Uterus (tissue), 4 donors: ENCODE measurements around the gene FOXJ1. TPM values are rescaled to one million over a fixed set of nuclear protein-coding genes. Genes with fewer than 3 reads are reported as not detected.

Experiments used
- DNase-seq, 2 donors: peaks; one replicate each; pipeline ENCODE4 v3.0.0-alpha.2; 2019 to 2020
- H3K27ac ChIP-seq, 2 donors: fragments of 200-600 bp; sonication (generic); 1 replicate in 1 of 2; 2 replicates in 1 of 2; pipeline ENCODE4 v1.5.1; 2016 to 2018
- H3K27me3 ChIP-seq, 2 donors: fragments of 200-600 bp; sonication (generic); one replicate each; pipeline ENCODE4 v1.5.1; 2018 to 2019; ENCODE audit warnings: control low read depth in 1 of 2
- H3K36me3 ChIP-seq, 2 donors: fragments of 200-600 bp; sonication (generic); one replicate each; pipeline ENCODE4 v1.5.1; 2019; ENCODE audit warnings: control low read depth in 1 of 2
- H3K4me1 ChIP-seq, 2 donors: fragments of 200-600 bp; sonication (generic); one replicate each; pipeline ENCODE4 v1.5.1; 2018 to 2019; ENCODE audit warnings: control low read depth in 1 of 2
- H3K4me3 ChIP-seq, 2 donors: fragments of 200-600 bp; sonication (generic); 1 replicate in 1 of 2; 2 replicates in 1 of 2; pipeline ENCODE4 v1.5.1; 2018 to 2019; ENCODE audit warnings: mild to moderate bottlenecking in 1 of 2
- H3K9me3 ChIP-seq, 2 donors: fragments of 200-600 bp; sonication (generic); one replicate each; pipeline ENCODE4 v1.5.1; 2019; ENCODE audit warnings: control low read depth in 1 of 2
- POLR2A ChIP-seq, 2 donors: fragments of 450-650 bp; IDR thresholded peaks; one replicate each; pipeline ENCODE4 v1.6.1; 2016; ENCODE audit warnings: antibody characterized with exemption in 2 of 2, mild to moderate bottlenecking in 1 of 2, moderate library complexity in 1 of 2
- intact Hi-C: fragments of 100-400 bp; cut with DNase I; formaldehyde crosslinking; loops from one replicate; pipeline ENCODE4 v1.15.1; 2023; ENCODE audit warnings: low total_unique reads
- total RNA-seq, 4 donors: library from RNA; depleted of rRNA in 3 of 4; stranded (reverse); fragments of >200 nt in 3 of 4; gene quantifications; one replicate each; pipeline versions ENCODE4 v1.1.0 to v1.2.4, GENCODE V29; 2014 to 2023
- TF ChIP-seq, protein P1 (sequence below), 4 experiments: fragments of 200-600 bp in 2 of 4; fragments of 450-650 bp in 2 of 4; sonication (generic) in 2 of 4; IDR thresholded peaks; one replicate each; pipeline ENCODE4 v1.5.1; 2016 to 2019; ENCODE audit warnings: antibody characterized with exemption in 4 of 4, mild to moderate bottlenecking in 2 of 4, moderate library complexity in 1 of 4
- donor health status: DM: yes; HTN: yes; CAD: no.

Gene FOXJ1
- total RNA-seq, 4 donors from 2014 or later = 0.51 to 14.0 (median 1.0) TPM

DNA sequence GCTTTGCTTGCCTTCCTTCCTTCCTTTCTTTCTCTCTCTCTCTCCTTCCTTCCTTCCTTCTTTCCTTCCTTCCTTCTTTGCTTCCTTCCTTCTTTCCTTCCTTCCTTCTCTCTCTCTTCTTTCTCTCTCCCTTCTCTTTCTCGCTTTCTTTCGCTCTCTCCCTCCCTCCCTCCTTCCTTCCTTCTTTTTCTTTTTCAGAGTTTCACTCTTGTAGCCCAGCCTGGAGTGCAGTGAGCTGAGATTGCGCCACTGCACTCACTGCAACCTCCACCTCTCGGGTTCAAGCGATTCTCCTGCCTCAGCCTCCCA, 17.9 kb downstream of the FOXJ1 start:
- Histone ChIP-seq H3K36me3 (no peaks in the 10 kb centered on the region), H3K9me3 (no peaks in the 10 kb centered on the region), H3K4me1 (no peaks in the 10 kb centered on the region), H3K4me3 (no peak overlapping the region), H3K27me3 (no peaks in the 10 kb centered on the region), H3K27ac (no peak overlapping the region)
- TF ChIP-seq, protein P1, sequence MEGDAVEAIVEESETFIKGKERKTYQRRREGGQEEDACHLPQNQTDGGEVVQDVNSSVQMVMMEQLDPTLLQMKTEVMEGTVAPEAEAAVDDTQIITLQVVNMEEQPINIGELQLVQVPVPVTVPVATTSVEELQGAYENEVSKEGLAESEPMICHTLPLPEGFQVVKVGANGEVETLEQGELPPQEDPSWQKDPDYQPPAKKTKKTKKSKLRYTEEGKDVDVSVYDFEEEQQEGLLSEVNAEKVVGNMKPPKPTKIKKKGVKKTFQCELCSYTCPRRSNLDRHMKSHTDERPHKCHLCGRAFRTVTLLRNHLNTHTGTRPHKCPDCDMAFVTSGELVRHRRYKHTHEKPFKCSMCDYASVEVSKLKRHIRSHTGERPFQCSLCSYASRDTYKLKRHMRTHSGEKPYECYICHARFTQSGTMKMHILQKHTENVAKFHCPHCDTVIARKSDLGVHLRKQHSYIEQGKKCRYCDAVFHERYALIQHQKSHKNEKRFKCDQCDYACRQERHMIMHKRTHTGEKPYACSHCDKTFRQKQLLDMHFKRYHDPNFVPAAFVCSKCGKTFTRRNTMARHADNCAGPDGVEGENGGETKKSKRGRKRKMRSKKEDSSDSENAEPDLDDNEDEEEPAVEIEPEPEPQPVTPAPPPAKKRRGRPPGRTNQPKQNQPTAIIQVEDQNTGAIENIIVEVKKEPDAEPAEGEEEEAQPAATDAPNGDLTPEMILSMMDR (IDR thresholded peaks at IDR 0.05) = no peak
- no peak for TF ChIP-seq POLR2A (IDR thresholded peaks at IDR 0.05)
- DNase-seq = no peak
- intact Hi-C loops = loop anchor here (5.0 kb wide), 1 partner anchor 154 kb away; no protein-coding TSS in a partner anchor

DNA sequence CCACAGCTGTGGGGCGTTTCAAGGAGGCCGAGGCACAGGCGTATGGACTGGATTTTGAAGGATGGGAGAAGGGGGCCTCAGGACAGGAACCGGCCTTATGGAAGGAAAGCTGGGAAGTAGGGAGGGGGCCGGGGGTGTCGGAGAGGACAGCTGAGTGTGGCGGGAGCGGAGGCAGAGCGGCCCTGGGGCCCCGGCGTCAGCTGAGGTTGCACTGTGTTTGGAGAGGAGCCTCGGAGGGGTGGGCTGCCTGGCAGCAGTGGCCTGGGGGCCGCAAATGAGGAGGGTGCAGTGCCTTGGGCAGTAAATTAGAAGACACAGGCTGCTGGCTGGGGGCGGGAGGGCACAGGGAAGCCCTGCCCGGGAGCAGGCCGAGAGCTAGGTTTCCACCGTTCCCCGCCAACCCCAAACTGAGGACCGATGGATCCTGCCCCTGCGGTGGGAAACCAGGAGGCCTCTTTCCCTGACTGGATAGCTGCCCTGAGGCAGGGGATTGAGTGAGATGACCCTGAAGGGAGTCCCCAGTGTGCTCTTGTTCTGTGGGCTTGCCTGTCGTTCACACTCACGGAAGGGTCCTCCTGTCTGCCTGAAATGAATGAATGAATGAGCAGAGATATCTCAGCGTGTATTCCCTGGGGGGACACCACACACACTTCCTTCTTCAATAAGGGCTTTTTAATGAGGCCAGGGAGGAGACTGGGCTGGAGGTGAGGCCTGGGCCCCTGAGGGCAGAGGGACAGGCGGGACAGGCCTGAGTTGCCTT, 18.4 kb downstream of the FOXJ1 start:
- intact Hi-C loops = loop anchor here (5.0 kb wide), 1 partner anchor 155 kb away; no protein-coding TSS in a partner anchor
- H3K4me3 ChIP-seq = no peak overlapping the region
- H3K9me3 ChIP-seq = no peaks in the 10 kb centered on the region
- H3K36me3 ChIP-seq = no peaks in the 10 kb centered on the region
- no peak for DNase-seq
- H3K27ac ChIP-seq = no peak overlapping the region
- TF ChIP-seq POLR2A (IDR thresholded peaks at IDR 0.05) = no peak
- TF ChIP-seq, protein P1 (IDR thresholded peaks at IDR 0.05) = no peak
- no peaks in the 10 kb centered on the region for H3K4me1 ChIP-seq
- no peaks in the 10 kb centered on the region for H3K27me3 ChIP-seq

DNA sequence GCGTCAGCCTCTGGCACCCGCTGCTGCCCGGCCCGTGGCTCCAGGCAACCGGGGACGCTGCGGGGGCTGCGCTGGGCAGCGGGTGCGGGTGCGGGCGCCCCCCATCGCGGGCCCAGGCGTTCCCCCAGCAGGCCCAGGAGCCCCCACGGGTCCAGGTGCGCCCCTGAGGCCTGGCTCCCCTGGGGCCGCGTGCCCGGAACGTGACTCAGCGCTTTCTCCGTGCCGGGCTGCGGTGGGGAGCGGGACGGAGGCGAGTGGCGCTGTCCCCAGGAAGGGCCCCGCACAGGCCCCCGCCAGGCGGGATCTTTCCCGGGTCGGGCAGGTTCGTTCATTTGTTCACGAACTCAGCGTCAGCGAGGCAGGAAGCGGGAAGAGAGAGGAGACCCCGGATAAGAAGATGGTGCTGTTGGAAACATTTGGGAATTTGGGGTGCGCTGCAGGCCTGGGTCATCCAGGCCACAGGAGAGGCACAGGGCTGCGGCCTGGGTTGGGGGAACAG, 19.1 kb downstream of the FOXJ1 start:
- DNase-seq = peak in 1 of 2 donors; percentile 31
- intact Hi-C loops = loop anchor here (5.0 kb wide), 1 partner anchor 155 kb away; no protein-coding TSS in a partner anchor
- no peak for TF ChIP-seq POLR2A (IDR thresholded peaks at IDR 0.05)
- TF ChIP-seq, protein P1 (IDR thresholded peaks at IDR 0.05) = no peak
- no peaks in the 10 kb centered on the region for H3K36me3 ChIP-seq
- H3K27ac ChIP-seq = no peak overlapping the region
- H3K27me3 ChIP-seq = no peaks in the 10 kb centered on the region
- no peaks in the 10 kb centered on the region for H3K4me1 ChIP-seq
- no peaks in the 10 kb centered on the region for H3K9me3 ChIP-seq
- H3K4me3 ChIP-seq = peak overlapping the region in 1 of 2 donors; percentile 24

DNA sequence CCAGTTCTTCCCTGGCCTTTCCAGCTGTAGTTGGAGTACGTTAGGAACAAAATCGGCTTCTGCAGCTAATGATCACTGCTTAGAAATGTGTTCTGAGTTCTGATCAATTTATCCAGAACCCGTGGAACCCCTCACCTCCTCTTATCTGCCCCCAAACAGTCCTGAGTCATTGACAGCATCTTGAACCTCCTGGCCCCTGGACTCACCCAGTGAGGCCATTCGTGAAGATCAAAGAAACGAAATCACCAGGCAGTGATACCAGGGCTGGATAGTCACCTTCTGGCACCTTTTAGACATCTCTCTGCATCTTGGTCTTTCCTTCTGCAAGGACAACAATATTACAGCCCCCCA, 20.4 kb downstream of the FOXJ1 start:
- no peaks in the 10 kb centered on the region for H3K27me3 ChIP-seq
- no peak overlapping the region for H3K27ac ChIP-seq
- H3K36me3 ChIP-seq = no peaks in the 10 kb centered on the region
- no peak for DNase-seq
- H3K9me3 ChIP-seq = no peaks in the 10 kb centered on the region
- no peak for TF ChIP-seq POLR2A (IDR thresholded peaks at IDR 0.05)
- TF ChIP-seq, protein P1 (IDR thresholded peaks at IDR 0.05) = no peak
- H3K4me1 ChIP-seq = no peaks in the 10 kb centered on the region
- no peak overlapping the region for H3K4me3 ChIP-seq
- intact Hi-C loops = loop anchor here (5.0 kb wide), 1 partner anchor 157 kb away; no protein-coding TSS in a partner anchor
